GM23248 (cell line): ENCODE results near the gene SZT2.

Experiments
- EZH2 ChIP-seq: fragments of 200-600 bp; sonication (generic); IDR thresholded peaks from 2 replicates; pipeline ENCODE4 v1.6.1; 2018; ENCODE audit warnings: antibody characterized with exemption, mild to moderate bottlenecking; ENCODE audit not compliant: insufficient read depth, poor library complexity, severe bottlenecking
- EZH2phosphoT487 ChIP-seq: fragments of 200-600 bp; sonication (generic); IDR thresholded peaks from 2 replicates; pipeline ENCODE4 v1.6.1; 2018; ENCODE audit warnings: antibody characterized with exemption, moderate library complexity, mild to moderate bottlenecking, low read depth; ENCODE audit not compliant: insufficient read depth

DNA sequence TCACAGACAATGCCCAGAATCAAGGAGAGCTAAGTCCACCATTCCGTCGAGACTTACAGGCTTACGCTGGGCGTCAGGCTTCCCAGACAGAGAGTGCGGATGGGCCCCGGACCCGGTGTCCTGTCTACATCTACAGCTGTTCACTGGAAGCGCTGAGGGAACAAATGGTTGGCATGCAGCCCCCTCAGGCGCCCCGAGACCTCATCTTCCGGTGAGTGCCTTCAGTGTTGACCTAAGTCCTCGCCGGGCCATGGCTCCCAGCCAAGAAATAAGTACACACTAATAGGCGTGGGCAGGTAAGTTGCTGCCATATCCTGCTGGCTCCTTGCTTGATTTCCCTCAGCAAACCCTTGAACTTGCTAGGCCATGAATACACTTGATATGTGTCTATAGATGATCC, 37.8 kb downstream of the SZT2 start:
- TF ChIP-seq EZH2 = no peak
- TF ChIP-seq EZH2phosphoT487 = no peak
